DMS 273 (cell line): Measurements from ENCODE around the gene ANO1.

ENCODE experiments used
- DNase-seq: peaks from one replicate; lab custom pipeline; 2025; ENCODE audit not compliant: unreplicated experiment; lab: John Stamatoyannopoulos, UW

ANO1 gene

DNA sequence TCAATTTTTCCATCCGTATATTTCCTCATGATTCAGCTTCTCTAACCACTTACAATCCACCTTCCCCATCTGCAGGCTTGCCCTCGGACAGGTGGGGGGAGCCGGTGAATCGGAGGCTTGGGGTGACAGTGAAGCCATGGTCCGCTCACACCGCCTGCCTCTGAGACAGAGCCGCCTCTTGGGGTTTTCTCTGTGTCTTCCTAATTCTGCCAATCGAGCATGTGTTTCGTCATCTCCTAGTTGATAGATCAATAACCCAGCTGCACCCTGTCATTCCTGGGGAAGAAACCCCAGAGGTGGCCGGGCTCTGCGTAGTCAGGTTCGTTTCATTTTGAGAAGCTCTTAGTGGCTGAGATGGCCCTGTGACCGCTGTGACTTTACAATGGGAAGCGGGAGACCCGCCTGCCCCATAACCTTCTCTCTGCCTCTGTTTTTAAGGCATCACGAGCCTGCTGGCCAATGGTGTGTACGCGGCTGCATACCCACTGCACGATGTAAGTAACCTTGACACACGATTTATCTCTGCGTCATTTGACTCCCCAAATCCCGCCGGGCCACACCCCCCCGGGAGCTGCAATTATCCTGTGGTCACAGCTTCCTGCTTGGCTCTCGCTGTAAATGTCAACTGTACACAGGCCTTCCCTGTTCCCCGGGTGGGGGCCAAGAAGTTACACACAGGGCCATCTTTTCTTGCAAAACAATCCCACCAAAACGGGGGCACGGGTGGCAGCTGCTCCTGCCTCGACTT lies 33.3 kb downstream of the ANO1 start:
- DNase-seq, result peak; percentile 10

DNA sequence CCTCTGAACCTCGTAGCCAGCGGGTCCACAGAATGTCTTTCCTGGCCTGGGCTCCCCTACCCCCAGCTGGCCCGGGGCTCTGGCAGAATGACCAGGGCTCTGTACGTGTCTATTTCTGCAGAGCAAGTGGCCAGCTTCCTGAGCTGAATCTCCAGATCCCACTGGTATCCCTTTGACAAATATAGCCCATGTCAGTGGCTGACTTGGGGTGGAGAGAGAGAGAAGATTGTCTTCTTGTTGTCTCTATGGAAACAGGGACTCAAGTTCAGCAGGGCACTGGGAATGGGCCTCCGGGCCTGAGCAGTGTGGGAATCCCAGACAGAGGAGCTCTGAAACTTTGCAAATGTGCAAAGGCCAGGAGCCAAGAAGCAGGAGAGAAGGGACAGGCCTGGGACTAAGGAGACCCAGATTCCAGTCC lies 33.9 kb downstream of the ANO1 start:
- DNase-seq, result no peak

DNA sequence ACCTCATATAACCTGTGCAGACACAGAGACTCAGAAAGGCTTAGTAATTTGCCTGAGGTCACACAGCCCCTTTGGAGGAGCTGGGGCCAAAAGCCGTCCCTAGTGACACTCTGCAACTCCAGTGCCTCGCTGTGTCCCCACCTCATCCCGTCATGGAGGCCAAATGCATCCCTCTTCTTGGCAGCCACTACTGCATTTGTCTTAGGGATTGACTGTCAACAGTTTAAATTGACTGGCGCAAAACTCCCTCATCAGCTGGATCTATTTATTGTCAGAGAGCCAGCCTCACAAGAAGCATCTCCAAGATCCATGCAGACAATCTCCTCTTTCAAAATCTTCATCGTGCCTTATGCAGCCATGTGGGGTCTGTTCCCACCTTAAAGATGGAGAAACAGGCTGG lies 35.7 kb downstream of the ANO1 start:
- DNase-seq, result no peak

DNA sequence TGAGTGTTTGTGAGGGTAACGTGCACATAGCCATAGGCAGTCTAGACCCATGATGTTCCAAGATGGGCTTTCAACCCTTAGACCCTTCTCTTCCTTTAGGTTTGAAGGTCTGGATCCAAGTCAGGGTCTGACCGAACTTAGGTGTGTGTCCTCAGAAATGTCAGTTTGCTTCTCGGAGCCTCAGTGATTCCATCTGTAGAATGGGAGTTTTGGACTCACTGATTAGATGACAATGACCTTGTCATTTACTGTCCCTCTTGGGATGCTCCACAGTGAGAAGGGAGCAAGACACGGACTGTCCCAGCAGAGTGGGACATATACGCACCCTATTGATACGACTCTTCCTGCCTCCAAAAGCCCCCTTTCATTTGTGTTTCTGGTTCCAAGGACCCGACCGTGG lies 37.7 kb downstream of the ANO1 start:
- no peak for DNase-seq

DNA sequence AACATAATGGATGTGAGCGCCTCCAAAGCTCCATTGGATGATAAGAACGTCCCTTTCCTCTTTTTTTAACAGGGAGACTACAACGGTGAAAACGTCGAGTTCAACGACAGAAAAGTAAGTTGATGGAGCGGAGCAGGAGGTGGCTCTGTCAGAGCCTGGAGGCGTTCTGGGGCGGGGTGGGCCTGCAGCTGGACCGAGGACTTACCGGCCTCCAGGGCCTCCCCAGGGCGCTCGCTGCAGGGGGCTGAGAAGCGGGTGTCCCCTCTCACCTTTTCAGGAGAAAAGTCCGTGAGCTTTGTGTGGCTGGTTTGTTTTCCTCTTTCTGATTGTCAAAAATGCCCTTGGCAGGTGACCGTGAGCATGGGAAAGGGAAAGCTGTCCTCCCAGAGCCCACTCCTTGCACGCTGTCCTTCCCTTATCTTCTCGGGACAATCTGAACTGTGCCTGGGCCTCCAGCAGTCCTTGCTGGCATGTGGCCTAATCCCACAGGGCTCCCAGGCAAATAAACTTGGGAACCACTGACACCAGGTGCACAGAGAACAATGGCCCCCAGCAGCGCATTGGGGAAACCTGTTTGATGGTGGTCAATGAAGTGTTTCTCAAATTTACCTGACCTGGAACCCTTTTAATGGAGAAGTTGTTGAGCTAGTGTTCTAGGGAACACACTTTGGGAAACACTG lies 38.4 kb downstream of the ANO1 start:
- no peak for DNase-seq

DNA sequence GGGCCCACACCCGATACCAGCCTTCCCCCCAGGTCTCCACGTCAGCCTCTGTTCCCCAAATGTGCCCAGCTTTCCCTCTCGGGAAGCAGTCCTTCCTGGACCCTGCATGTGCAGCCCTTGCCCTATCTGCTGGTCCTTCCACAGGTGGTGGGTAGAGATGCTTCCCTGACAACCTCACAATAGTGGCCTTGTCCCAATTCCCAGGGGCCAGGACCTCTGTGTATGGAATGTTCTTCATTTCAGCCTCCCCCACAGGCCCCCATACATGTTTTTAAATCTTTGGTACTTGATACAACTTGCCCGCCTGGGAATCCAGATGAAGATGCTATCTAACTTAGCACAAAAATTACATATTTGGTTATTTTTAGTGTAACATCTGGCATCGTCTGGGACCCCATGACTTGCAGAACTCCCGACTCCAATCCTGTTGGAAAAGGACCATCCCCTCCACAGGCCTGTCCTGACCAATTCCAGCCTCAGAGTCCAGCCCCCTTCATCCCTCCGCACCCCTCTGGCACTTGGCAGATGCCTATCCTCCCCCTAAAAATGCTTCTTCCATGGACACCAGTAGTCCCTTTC lies 39.5 kb downstream of the ANO1 start:
- no peak for DNase-seq

DNA sequence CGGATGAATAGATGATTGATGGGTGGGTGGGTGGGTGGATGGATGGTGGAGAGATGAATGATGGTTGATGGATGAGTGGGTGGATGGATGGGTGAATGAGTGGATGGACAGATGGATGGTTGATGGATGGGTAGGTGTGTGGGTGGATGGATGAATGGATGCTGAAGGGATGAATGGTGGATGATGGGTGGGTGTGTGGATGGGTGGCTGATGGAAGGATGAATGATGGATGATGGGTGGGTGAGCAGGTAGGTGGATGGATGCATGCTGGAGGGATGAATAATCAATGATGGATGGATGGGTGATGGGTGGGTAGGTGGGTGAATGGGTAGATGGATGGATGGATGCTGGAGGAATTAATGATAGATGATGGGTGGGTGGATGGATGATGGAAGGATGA lies 40.5 kb downstream of the ANO1 start:
- no peak for DNase-seq

DNA sequence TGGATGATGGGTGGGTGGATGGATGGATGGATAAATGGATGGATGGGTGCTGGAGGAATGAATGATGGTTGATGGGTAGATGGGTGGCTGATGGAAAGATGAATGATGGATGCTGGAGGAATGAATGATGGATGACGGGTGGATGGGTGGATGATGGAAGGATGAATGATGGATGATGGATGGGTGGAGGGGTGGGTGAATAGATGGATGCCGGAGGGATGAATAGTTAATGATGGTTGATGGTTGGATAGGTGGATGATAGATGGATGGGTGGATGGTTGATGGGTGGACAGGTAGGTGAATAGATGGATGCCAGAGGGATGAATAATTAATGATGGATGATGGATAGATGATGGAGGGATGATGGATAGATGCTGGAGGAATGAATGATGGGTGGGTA lies 41.4 kb downstream of the ANO1 start:
- DNase-seq, result no peak

DNA sequence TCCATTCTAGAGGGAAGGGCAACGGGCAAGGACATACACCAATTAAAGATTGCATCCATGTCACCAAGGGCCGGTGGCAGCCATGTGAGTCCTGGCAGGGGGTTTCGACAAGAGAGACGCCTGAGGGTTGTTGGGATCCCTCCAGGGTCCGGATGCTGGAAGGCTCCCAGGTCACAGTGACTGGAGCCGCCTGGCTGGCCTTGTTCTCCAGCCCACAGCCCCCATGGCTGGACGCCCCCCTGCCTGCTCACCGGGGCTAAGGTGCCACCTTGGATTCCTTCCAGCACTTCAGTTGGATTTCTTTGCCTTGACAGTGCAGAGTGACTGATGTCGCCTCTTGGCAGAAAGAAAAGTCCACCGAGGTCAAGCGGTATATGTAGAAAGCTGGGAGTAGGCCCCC lies 42.6 kb downstream of the ANO1 start:
- DNase-seq, result no peak

DNA sequence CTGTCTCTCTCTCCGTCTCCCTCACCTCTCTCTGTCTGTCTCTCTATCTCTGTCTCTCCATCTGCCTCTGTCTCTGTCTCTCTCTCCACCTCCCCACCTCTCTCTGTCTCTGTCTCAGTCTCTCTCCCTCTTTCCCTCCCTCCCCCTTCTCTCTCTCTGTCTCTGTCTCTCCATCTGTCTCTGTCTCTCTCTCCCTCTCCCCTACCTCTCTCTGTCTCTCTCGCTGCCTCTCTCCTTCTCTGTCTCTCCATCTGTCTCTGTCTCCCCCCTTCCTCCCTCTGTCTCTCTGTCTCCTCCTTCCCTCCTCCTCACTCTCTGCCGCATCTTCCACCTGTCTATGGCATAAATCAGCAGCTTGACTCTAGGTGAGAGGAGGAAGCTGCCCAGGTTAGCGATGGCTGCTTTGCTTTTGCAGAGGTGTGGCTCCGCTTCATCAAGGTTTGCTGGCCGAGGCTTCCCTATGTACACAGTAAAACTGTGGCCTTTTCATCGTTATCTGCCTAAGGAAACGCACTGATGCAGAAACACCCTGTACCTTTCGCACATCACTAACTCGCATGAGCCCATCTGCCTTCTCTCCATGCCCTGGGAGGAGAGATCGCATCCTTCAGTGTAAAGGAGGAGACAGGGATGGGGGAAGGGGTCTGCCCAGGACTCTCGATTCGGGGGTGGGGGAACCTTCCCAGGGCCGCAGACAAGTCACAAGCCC lies 44.5 kb downstream of the ANO1 start:
- no peak for DNase-seq

DNA sequence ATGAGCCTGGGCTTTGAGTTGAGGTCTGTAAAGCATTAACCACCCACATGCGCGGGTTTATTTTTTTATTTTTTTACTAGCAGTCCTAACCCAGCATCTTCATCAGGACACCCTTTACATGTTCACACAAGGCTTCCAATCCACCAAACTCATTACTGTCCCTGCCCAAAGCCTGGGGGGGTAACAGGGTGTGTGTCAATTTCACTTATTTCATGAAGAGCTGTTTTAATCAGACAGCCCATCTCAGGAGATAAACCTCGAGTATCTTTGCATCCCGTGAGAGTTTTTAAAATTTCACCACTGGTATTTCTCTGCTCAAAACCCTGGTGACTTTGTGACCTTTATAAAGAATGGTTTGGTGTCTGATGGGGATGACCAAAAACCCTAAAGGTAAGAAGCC lies 45.6 kb downstream of the ANO1 start:
- DNase-seq, result no peak

DNA sequence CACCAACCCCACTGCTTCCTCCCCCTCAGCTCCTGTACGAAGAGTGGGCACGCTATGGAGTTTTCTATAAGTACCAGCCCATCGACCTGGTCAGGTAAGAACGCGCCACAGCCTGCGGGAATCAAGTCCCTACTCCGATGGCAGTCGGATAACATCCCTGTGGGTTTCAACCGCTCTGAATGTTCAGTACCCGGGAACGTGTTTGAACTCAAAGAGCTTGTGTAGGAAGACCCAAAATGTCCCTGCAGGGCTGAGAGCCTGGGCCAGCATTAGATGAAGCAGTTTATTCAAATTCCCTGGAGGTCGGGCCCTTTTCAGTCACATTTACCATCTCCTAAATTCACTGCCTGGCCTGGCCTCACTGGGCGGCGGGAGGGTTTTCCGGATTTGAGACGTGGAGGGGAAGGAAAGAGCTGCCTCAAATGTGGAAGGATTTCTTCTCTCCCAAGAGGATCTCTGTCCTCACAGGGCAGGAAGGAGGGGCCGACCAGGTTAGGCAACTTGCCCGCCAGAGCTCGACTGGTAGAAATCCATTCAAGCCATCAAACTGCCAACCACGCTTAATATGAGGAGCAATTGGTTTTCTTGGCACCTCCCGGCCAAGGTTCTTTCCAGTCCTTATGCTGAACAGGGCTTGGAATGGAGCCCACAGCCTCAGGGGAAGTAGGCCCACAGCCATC lies 46.3 kb downstream of the ANO1 start:
- peak; percentile 4 for DNase-seq

DNA sequence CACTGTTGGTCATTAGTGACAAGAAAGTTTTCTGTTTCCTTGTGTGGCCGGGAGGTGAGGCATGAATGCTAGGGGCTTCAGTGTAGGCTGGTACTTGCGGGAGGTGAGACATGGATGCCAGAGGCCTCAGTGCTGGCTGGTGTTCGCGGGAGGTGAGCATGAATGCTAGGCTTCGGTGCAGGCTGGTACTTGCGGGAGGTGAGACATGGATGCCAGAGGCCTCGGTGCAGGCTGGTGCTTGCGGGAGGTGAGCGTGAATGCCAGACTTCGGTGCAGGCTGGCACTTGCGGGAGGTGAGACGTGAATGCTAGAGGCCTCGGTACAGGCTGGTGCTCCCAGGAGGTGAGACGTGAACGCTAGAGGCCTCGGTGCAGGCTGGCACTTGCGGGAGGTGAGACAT lies 48.4 kb downstream of the ANO1 start:
- DNase-seq, result no peak

DNA sequence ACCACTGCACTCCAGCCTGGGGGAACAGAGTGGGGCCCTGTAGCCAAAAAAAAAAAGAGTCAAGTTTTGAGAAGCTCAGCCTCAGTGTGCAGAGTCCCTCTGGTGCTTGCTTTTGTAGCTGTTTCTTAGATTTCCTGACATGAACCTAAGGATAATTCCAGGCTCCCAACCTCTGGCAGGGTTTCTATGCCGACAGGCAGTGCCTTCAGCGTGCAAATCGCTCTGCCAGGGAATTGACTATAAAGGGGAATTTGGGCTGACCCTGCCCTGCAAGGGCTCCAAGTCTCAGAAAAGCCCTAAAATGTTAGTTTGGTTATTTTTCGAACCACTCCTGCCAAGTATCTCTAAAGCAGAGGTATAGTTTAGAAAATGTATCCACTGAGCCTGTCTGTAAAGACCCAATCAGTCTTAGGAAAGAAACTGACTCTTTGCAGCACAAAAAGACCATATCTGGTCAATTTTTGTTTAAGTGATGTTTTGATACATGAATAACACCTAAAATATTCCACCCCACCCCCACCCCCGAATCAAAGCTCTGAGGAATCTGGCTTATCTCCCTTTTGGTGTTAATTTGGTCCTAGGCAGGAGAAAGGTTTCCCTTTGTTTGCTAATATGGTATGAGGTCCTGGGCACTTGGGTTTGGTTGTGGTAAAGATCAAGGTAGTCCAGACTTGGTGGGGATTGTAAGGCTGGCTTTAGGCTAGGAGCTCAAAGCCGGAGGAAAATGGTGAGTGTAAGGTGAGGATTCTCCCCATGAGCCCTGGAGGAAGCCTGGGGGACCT lies 49.7 kb downstream of the ANO1 start:
- no peak for DNase-seq

DNA sequence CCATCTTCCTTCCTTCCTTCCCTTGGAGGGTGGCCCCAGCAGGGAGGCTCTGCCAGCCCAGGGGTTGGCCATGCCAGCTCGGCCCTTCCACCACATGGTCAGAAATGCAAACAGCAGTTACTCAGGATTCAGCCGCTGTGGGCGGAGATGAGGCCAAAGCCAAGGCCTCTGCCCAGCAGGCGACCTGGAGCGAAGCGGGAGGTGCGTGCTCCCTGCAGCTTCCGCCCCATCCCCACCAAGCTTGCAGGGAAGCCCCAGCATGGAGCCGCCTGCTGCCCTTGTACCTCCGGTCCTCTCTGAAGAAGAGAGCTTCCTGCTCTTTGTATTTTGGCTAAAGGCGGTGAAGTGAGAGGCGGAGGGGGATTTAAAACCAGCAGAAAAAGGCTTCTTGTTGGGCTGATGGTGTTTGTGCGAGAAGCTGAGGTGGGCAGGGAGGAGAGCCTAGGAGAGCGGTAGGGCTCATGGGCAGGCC lies 50.4 kb downstream of the ANO1 start:
- no peak for DNase-seq

DNA sequence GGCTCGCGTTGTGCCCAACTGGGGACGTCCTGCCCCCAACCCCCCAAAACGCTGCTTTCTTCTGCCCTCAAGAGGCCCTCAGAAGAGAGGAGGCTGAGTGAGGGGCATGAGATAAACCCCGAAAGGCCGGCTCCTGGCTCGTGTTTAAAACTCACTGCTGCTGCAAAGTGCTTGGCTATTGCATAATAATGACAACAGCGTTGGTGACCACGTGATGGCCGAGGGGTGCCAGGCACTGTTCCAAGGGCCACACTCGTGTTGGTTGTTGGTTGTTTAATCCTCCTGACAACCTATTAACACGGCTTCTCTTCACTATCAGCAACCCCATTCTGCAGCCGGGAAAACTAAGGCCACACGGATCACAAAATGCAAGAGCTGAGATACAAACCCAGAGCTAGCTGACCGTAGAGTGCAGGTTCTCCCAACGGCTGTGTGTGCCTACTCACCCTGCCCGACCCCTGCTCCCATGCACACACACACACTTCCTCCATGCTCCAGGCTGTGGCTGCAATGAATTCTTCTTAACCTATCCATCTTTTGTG lies 51.0 kb downstream of the ANO1 start:
- no peak for DNase-seq

DNA sequence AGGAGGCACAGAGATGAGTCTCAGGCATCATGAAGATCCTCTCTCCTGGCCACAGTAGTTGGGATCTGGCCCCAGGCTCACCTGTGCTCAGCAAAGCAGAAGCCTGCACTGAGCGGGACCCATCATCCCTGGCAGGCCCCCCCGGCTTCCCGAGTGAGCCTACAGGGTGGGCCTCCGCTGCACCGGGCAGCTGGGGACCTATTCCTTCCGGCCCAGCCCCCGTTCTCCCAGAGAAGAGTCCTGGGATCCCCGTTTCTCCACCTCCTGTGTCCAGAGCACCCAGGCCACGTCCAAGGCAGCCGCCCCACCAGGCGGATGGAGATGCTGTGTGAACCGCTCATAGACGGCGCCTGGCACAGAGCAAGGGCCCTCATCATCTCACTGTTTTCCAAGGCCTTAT lies 52.5 kb downstream of the ANO1 start:
- no peak for DNase-seq

DNA sequence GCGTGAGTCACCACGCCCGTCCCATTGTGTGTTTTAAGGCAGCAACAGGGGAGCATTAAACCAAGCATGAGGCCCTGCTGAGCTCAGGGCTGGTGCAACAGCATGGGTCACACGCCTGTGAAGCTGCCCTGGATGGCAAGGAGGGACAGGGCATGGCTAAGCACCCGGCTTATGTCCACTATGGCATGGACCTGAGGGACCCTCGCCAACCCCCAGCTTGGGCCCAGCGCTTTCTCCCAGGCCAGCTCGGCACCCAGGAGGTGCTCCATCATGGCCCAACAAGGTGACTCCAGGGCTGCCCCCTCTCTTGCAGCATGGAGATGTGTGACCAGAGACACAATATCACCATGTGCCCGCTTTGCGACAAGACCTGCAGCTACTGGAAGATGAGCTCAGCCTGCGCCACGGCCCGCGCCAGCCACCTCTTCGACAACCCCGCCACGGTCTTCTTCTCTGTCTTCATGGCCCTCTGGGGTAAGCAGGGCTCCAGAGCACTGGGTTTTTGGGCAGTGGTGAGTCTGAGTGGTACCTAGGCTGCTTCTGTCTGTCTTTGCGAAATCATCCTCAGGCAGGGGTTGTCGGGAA lies 53.6 kb downstream of the ANO1 start:
- no peak for DNase-seq

DNA sequence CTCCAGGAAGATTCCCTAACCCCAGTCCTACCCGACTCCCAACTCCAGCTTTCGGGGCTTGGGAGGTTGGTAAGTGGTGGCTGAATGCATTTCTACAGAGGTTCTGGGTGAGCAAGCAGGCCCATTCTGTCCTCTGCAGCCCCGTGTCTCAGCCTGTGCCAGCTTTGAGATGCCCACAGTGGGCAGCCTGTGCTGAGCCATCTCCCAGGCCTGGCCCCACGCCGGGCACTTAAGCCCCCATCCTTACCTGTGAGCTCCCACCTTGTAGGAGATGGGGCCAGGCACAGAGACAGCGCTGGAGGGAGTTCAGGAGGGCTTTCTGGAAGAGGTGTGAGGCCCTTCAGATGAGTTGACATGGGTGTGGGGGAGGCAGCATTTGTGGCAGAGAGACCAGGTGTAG lies 54.5 kb downstream of the ANO1 start:
- no peak for DNase-seq
